ENCODE results near the gene RSPH1.

RSPH1 gene

DNA sequence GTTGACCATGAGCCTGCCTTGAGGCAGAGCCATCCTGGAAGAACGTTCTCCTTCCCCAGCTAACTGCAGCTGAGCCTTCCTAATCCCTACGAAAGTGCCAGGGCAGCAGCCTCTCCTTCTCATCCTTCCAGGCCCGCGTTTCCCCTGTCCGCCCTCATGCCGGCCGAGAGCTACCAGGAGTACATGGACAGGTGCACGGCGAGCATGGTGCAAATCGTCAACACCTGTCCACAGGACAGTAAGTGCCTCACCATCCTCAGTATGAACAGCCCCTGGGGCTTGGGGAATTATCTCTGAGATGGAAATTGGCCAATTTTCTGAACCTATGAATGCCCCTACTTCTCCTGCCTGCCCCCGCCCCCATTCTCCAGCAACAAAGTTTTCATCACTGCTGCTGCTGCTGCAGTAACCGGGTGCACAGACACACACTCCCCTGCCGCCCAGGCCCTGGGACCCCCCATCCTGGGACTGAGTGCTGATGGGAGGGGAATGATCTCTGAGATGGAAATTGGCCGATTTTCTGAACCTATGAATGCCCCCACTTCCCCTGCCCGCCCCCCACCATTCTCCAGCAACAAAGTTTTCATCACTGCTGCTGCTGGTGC lies 52.7 kb downstream of the RSPH1 start:
- DNase-seq, result no peak

DNA sequence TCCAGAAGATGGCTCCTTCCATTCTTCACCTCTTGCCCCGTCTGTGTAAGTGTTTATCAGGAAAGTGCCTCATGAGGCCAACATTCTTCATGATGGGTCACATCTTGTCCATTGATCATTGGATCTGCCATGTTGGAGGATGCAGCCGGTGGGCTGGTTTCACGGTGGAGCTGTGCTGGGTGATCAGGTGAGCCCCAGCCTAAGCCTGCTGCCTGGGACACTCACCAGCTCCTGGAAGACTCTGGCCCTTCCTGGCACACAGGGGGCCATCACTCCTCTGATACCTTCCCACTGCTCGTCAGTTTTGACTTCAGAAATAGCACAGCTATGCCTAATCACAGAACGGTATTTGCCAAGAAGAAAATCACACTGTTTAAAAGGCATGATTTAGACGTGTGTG lies 54.1 kb downstream of the RSPH1 start:
- DNase-seq, result no peak

DNA sequence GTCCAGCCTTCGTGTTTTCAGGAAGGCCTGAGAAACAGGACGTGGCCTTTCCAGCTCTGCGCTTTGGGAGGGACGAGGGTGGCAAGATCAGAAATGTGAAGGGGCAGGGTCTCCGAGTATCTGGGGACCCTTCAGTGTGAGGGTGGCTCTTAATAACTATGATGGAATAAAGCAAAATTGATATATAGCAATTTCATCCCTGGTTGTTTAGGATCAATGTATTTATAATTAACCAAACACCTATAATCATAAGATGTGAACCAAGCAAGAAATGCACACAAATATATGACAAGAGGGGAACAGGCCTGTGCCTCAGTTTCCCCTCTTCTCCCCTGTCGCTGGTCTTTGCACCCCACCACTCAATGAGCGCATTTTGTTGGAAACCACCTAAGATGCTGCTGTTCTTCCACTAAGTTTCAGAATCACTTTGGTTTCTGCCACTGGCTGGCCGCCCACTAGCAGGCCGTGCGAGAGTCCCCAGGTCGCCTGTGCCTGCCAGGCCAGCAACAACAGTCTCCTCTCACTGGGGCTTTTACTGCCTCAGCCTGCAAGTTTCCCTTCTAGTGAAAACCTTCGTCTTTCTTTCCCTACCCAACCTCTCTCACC lies 55.7 kb downstream of the RSPH1 start:
- DNase-seq, result no peak

DNA sequence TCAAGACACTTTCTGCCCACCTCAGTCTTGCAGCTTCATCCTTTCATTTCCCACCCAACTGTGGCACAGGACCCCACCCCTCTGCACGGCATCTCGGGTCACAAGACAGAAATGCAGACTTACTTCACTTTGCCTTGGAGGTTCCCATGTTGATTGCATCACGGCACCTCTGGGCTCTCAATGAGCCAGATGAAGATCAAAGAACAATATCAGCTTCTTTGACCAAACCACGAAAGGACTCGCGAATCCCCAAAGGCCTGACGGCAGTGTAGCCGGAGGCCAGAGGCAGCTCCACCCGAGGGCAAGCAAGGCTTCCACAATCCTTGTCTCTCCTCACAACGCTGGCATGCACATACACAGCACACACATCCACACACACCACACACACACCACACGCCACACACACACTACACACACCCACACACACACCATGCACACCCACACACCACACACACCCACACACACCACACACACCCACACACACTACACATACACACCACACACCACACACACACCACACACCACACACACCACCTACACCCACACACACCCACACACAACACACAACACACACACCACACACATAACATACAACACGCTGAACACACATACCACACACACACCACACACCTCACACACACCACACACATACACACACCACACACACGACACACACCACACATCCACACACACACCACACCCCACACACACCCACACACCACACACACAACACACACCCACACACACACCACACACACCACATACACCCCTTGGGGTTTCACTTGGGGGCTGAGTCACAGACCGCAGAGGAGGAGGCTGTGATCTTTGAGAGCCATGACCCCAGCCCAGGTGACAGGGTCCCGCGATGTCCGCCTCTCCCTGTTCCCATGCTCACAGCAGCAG lies 56.5 kb downstream of the RSPH1 start:
- DNase-seq, result no peak

DNA sequence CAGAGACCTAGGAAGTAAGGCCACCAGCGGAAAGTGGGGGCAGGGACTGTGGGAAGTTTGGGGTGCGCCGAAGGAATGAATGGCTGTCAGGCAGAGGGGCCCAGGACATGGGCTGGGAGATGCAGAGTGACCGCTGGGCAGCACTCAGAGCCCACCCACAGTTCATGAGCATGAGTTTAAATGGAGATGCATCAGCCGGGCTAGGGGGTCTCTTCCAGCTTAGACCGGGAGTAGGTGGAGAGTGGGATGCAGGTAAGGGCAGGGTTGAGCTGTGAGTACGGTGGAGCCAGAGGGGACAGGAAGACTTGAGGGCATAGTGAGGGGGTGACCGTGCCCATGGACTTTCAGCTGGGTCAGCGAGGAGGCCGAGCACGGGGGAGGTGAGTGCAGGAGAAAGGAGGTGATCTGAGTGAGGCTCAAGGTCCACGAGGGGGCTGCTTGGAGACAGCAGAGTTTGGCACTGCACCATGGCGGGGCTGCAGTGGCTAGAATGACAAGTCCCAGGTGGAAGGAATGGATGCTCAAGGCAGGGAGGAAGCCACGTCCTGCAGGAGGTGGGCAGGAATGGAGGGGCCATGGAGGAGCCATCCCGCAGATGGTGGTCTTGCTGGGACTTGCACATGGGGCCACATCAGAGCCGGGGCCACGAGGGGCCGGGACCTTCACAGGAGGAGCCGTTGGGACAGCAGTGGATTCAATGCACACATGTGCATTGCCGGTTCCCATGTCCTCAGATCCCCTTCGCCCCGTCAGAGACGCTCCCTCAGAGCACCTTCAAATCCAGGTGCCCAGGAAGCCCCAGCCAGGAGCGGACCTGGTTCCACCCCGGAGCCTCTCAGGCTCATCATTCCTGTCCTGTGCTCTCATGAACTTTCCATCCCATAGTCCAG lies 57.5 kb downstream of the RSPH1 start:
- DNase-seq, result no peak

DNA sequence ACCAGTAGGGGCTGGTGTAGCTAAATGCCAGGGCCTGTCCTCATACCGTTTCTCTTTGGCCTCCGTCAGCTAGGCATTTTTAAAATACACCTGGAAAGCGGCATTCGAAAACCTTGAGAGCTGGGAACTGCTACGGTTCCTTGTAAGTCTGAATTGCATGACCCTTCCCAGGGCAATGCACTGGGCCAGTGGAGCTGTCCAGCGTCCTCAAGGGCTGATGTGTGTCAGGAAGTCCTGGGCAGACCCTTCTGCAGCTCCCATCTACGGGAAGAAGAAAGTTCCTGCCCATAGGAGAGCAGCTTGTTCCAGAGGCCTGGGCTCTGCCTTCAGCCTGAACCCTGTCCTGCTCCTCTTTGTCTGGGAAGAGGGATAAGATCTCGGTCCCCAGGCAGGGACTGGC lies 58.2 kb downstream of the RSPH1 start:
- DNase-seq, result no peak

GRCh38 chr21:42436914-42437313 lies 59.1 kb downstream of the RSPH1 start:
- no peak for DNase-seq

DNA sequence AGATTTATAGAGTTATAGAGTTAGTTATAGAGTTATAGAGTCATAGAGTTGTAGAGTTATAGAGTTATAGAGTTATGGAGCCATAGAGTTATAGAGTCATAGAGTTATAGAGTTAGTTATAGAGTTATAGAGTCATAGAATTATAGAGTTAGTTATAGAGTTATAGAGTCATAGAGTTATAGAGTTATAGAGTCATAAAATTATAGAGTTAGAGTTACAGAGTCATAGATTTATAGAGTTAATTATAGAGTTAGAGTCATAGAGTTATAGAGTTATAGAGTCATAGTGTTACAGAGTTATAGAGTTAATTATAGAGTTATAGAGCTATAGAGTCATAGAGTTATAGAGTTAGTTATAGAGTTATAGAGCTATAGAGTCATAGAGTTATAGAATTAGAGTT lies 60.2 kb downstream of the RSPH1 start:
- no peak for DNase-seq

GRCh38 chr21:42435401-42435800 lies 60.6 kb downstream of the RSPH1 start:
- no peak for DNase-seq

- no peak for DNase-seq
Measured at GRCh38 chr21:42434884-42435283, 61.1 kb downstream of the RSPH1 start.

- no peak for DNase-seq
Measured at GRCh38 chr21:42433946-42434551, 62.0 kb downstream of the RSPH1 start.

DNA sequence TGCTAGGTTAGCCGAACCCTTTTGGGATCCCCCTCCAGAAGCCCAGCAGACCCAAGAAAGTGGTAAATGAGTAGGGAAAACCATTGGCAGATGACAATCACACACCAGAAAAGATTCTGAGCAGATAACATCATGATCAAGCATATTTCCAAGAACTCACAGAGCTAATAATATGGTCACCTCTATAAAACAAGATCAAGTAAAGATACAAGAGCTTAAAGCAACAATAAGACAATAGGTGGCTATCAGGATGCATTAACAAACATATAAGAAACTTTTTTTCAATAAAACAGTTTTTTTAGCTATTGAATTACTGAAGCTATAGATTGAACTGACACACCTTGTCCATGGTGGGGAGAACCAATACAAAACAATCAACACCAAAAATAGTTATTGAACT lies 63.3 kb downstream of the RSPH1 start:
- DNase-seq, result no peak

DNA sequence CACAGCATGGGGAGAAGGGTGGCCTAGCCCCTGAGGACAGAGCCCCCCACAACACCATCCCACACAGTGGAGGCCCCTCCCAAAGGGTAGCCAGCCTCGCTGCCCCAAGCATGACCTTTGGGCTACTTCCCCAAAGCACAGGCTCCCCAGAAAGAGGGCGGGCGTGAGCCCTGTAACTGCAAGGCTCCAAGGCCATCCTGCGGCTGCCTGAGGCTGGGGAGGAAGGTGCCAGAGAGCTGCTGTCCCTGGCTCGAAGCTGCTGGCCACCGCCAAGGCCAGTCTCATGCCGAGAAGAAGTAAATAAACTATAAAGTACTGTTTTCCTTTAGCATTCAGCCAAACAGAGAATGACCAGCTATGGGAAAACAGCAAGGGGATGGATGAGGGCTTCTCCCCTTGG lies 64.8 kb downstream of the RSPH1 start:
- no peak for DNase-seq

- no peak for DNase-seq
Measured at GRCh38 chr21:42430521-42430920, 65.5 kb downstream of the RSPH1 start.

DNA sequence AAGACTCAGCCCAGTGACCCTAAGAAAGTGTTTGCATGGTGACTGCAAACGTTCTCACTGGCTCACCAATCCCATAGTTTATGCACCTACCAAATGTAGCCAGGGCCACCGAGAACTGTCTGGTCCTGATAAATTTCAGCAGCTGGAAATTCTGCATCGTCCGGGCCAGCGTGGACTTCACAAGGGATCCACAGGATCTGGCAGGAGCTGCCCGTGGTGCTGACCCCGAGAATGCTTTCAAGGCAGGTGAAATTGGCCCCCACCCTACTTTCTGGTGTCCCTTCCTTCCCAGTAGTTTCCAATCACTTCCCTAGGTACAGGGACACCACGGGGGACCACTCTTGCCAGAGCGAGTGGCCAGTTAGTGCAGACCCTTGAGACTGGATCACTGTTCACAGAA lies 66.2 kb downstream of the RSPH1 start:
- DNase-seq, result no peak

GRCh38 chr21:42429021-42429420 lies 67.0 kb downstream of the RSPH1 start:
- DNase-seq, result no peak

DNA sequence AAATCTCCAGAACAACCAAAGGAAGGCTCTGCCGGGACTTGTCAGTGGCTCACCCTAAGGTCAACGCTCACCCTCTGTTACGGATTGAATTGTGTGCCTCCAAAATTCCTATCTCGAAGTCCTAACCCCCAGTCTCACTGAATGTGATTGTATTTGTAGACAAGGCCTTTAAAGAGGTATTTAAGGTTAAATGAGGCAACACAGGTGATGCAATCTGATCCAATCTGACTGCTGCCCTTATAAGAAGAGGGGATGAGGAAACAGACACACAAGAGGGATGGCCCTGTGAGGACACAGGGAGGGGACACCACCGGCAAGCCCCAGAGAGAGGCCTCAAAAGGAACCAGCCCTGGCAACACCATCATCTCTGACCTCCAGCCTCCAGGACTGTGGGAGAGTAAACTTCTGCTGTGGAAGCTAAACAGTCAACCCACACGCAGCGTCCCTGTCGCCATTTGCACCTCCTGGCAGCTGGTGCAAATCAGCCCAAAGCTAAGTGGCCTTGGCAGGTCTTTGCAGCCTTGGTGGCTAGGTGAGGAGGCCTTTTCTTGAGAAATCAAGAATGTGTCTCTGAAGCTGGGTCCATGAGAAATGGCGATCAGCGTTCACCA lies 68.1 kb downstream of the RSPH1 start:
- DNase-seq, result no peak

- DNase-seq, result no peak
Measured at GRCh38 chr21:42426876-42427480, 69.0 kb downstream of the RSPH1 start.

DNA sequence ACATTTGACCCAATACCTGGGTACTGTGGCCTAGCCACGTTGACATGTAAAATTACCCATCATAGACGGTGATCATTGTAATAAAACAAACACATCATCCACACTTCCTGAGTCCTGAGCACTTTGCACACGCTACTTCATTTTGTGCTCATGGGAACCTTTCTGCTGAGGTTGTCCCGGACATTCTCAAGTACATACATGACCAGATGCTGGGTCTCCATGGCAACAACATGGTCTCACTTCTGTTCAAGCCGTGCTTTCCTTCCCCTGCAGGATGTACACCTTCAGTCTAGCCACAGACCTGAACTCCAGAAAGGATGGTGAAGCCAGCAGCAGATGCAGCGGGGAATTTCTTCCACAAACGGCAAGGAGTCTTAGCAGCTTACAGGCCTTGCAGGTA lies 69.6 kb downstream of the RSPH1 start:
- no peak for DNase-seq

- no peak for DNase-seq
Measured at GRCh38 chr21:42425591-42425990, 70.4 kb downstream of the RSPH1 start.

GRCh38 chr21:42424914-42425541 lies 71.0 kb downstream of the RSPH1 start:
- no peak for DNase-seq

All from hippocampal formation (tissue), 2 donors.